Measurements from ENCODE around the gene UPK3A. TPM values are rescaled to one million over a fixed set of nuclear protein-coding genes. Genes with fewer than 3 reads are reported as not detected.
A peak's percentile ranks its signal among the peaks of the same experiment; 100 is the strongest.

UPK3A gene
- polyA plus RNA-seq, 6 donors from 2014 or later: 0.55 to 0.57 TPM; not detected in 4

DNA sequence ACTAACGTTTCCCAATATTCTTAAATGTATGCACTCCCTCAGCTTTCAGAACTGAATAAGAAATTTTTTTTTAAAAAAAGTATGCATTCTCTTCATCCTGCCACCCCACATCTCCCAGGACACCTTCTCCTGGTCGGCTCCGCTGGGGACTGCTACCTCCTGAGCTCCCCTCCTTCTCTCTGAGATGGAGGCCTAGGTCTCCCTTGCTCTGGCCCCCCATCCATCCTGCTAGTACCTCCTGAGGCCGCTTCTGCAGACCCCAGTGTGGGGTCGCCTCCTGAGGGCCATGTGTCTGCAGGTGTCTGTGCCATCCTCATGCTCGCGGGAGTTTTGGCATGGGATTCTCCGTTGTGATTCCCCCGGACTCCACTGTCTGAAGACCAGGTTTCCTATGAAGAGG, 52.8 kb downstream of the UPK3A start:
- H3K4me3 Mint-ChIP-seq: no peak overlapping the region
- peaks cover 13 to 20% of the 10 kb centered on the region in 2 donors for H3K36me3 Mint-ChIP-seq
- no peaks in the 10 kb centered on the region for H3K4me1 Mint-ChIP-seq
- ATAC-seq (ENCODE audit: low read depth in 2 of 2): no peak
- peak overlapping the region in 2 of 6 donors; percentile 21 to 64 for H3K27ac Mint-ChIP-seq
- no peak for DNase-seq
- no peaks in the 10 kb centered on the region for H3K9me3 Mint-ChIP-seq
- no peaks in the 10 kb centered on the region for H3K27me3 Mint-ChIP-seq

DNA sequence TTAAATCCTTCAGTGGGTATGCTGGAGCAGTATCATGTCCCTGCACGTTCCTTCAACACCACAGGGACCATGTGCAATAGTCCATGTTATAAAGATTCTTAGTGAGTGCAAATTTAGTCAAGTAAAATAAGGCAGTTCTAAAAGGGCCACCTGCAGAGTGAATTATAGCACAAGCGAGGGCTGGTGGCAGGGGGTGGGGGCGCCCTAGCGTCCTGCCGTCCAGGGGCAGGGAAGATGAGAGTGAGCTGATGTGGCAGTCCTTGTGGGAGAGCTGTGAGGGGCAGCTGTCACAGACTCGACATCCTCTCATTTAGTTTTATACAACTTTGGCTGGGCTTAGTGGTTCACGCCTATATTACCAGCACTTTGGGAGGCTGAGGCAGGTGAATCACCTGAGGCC, 54.0 kb downstream of the UPK3A start:
- Mint-ChIP-seq H3K27me3 (no peaks in the 10 kb centered on the region), H3K27ac (no peak overlapping the region), H3K36me3 (peaks cover 13 to 20% of the 10 kb centered on the region in 2 donors), H3K9me3 (no peaks in the 10 kb centered on the region), H3K4me1 (no peaks in the 10 kb centered on the region), H3K4me3 (no peak overlapping the region)
- no peak for ATAC-seq (ENCODE audit: low read depth in 2 of 2)
- DNase-seq: no peak

DNA sequence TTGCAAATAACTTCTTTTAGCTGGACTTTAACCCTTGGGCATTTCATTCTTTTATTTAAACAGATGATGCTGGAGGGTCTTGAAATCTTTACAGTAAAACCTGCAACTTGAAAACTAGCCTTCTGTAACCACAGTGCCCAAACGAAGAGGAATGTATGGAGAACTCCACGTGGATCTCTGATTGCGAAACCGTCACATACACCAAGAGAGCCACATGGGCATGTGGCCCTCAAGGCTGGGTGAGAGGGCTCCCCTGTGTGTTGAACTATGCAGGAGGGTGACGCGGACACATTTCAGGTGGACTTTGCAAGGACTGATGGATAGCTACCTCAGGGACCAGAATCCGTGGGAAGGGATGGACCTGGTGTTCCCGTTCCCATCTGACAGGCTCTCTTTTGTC, 55.6 kb downstream of the UPK3A start:
- no peak for ATAC-seq (ENCODE audit: low read depth in 2 of 2)
- Mint-ChIP-seq H3K4me1 (no peaks in the 10 kb centered on the region), H3K27ac (no peak overlapping the region), H3K4me3 (no peak overlapping the region), H3K36me3 (peaks cover 13% of the 10 kb centered on the region in 2 donors), H3K9me3 (no peaks in the 10 kb centered on the region), H3K27me3 (no peaks in the 10 kb centered on the region)
- no peak for DNase-seq

DNA sequence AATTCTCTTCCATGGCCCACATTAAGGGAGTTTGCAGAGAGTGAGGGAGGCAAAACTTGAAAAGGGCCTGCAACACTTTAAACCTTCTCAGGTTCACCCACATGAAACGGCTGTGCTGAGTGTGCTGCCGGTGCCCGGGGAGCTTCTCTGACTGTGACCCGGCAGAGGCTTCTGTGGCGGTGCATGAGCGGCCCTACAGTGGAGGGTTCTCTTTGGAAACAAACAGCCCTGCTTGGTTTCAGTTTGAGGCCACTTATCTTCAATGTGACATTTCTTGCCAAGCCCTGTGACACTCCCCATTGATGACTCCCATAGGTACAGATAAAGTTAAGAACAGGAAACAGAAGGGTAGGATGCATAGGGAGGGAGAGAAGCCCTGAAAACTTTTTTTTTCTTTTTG, 56.7 kb downstream of the UPK3A start:
- Mint-ChIP-seq H3K9me3 (no peaks in the 10 kb centered on the region), H3K27me3 (no peaks in the 10 kb centered on the region), H3K4me1 (no peaks in the 10 kb centered on the region), H3K36me3 (peaks cover 13 to 18% of the 10 kb centered on the region in 2 donors), H3K27ac (peak overlapping the region in 3 of 6 donors; percentile 65 to 80 (median 78)), H3K4me3 (no peak overlapping the region)
- ATAC-seq (ENCODE audit: low read depth in 2 of 2) (no peak), DNase-seq (no peak)

DNA sequence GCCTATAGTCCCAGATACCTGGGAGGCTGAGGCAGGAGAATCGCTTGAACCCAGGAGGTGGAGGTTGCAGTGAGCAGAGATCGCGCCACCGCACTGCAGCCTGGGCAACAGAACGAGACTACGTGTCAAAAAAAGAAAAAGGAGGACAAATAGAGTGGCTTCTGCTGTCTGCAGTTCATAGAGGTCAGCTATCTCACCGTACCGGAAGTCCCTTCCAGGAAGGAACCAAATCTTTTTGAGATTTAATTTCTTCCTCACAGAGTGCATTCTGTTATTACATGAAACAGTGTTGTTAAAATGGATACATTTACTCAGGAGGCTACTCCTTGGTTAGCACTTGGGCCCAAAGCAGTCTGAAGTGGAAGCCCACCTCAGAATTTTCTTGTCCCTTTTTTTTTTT, 58.4 kb downstream of the UPK3A start:
- Mint-ChIP-seq H3K27ac (peak overlapping the region in 2 of 6 donors; percentile 30 to 36), H3K4me1 (no peaks in the 10 kb centered on the region), H3K4me3 (no peak overlapping the region), H3K27me3 (no peaks in the 10 kb centered on the region), H3K36me3 (peaks cover 13 to 22% of the 10 kb centered on the region in 2 donors), H3K9me3 (no peaks in the 10 kb centered on the region)
- DNase-seq (no peak), ATAC-seq (ENCODE audit: low read depth in 2 of 2) (no peak)

DNA sequence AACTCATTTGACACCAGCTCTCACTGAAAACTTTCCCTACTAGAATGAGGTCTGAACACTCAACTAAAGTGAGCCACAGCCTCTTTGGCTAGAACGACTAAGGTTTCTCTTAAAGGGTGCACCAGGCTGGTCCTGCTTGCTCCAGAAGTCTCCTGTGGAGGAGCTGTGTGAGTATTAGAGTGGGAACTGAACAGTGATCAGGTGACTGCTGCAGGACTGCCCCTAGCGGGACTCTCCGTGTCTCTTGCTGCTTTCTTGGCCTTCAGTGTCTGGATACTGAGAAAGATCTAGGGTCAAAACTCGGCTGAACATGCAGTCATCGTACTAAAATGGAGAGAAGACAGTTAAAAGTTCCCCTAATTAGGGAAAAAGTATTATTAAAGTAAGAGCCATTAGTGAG, 59.6 kb downstream of the UPK3A start:
- H3K9me3 Mint-ChIP-seq: no peaks in the 10 kb centered on the region
- no peak overlapping the region for H3K4me3 Mint-ChIP-seq

More for the DNA sequence above, 59.6 kb downstream of the UPK3A start:
- DNase-seq: no peak
- no peak for ATAC-seq (ENCODE audit: low read depth in 2 of 2)
- no peaks in the 10 kb centered on the region for H3K27me3 Mint-ChIP-seq
- peaks cover 13 to 22% of the 10 kb centered on the region in 2 donors for H3K36me3 Mint-ChIP-seq
- no peaks in the 10 kb centered on the region for H3K4me1 Mint-ChIP-seq
- H3K27ac Mint-ChIP-seq: peak overlapping the region in 2 of 6 donors; percentile 2 to 4

Other genes starting within 250 kb of the UPK3A start
- gene NUP50, start 121.0 kb upstream of the UPK3A start, polyA plus RNA-seq (ENCODE audit: low read depth in 6 of 6): 10 to 100 TPM; 26.9 to 49.7 (median 39.1) TPM
- gene KIAA0930, start 44.1 kb upstream of the UPK3A start, polyA plus RNA-seq (ENCODE audit: low read depth in 6 of 6): 1 to 10 TPM; 2.8 to 5.7 (median 5.0) TPM
- 10 to 100 TPM; 11.2 to 72.1 (median 37.0) TPM for gene FAM118A, start 25.0 kb downstream of the UPK3A start, polyA plus RNA-seq (ENCODE audit: low read depth in 6 of 6)
- gene SMC1B, start 128.7 kb downstream of the UPK3A start, polyA plus RNA-seq (ENCODE audit: low read depth in 6 of 6): not detected
- under 1 TPM in 1 of 6 donors, not detected in 5; 0.20 TPM for gene RIBC2, start 128.7 kb downstream of the UPK3A start, polyA plus RNA-seq (ENCODE audit: low read depth in 6 of 6)
- not detected for gene FBLN1, start 217.9 kb downstream of the UPK3A start, polyA plus RNA-seq (ENCODE audit: low read depth in 6 of 6)